Measurements from ENCODE around the gene TBC1D2B. TPM values are rescaled to one million over a fixed set of nuclear protein-coding genes. Genes with fewer than 3 reads are reported as not detected.

Gene TBC1D2B
- total RNA-seq, 1 experiment from 2014 or later, result 17.6 TPM

DNA sequence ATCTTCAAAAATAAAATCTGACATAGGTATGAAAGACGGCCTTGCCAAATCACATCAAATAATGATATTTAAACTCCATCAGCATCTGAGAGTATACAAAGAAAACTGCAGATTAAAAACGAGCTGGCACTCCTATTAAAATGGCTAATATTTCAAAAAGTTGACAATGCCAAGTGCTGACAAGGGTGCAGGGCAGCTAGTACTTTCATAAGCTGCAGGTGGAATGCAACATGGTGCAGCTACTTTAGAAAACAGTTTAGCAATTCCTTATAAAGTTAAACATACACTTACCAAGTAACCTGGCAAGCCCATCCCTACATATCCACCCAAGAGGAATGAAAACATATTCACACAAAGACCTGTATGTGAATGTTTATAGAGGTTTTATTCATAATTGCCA is 23.0 kb downstream of the TBC1D2B start:
- H4K8ac ChIP-seq (replicated peaks; ENCODE audit: insufficient read length, low read depth, low read length), result no peak overlapping the region
- no peak overlapping the region for H2BK5ac ChIP-seq (ENCODE audit: insufficient read length, low read length)
- no peak overlapping the region for H4K91ac ChIP-seq (ENCODE audit: insufficient read length, low read depth, low read length)
- no peak overlapping the region for H3K27ac Mint-ChIP-seq
- no peak overlapping the region for H2BK20ac ChIP-seq (ENCODE audit: low read depth, low read length, poor library complexity, severe bottlenecking)
- no peaks in the 10 kb centered on the region; the same call in 1 of the 2 replicates for H3K27me3 Mint-ChIP-seq (ENCODE audit: low read depth)
- H2AFZ ChIP-seq (ENCODE audit: low read length), result no peak overlapping the region
- no peaks in the 10 kb centered on the region for H3K9me3 Mint-ChIP-seq
- no peaks in the 10 kb centered on the region; the same call in 1 of the 2 replicates for H3K4me1 ChIP-seq (ENCODE audit: insufficient read depth, low read length)
- no peak overlapping the region for H2BK12ac ChIP-seq (ENCODE audit: insufficient read length, low read depth, low read length)
- H3K9ac ChIP-seq (ENCODE audit: extremely low read depth, insufficient read length, low read length), result no peak overlapping the region
- H3K23me2 ChIP-seq (ENCODE audit: insufficient read length, low read depth, low read length, poor library complexity, severe bottlenecking), result no peaks in the 10 kb centered on the region
- no peak overlapping the region for H3K23ac ChIP-seq (ENCODE audit: insufficient read length, low read depth, low read length)
- H2BK120ac ChIP-seq (ENCODE audit: low read depth, low read length, poor library complexity, severe bottlenecking), result no peak overlapping the region
- no peaks in the 10 kb centered on the region for H3K9me3 ChIP-seq (ENCODE audit: control insufficient read depth, low read depth, low read length)
- no peaks in the 10 kb centered on the region for H3K27me3 ChIP-seq (ENCODE audit: insufficient read depth, low read length)
- WGBS (ENCODE audit: extremely low coverage, insufficient read length, low lambda C conversion rate), result no CpG with 5 or more reads among the region's 2 CpGs
- H3K56ac ChIP-seq (ENCODE audit: insufficient read length, low read depth, low read length), result no peak overlapping the region
- no peaks in the 10 kb centered on the region for H4K20me1 ChIP-seq (ENCODE audit: control insufficient read depth, insufficient read depth, insufficient read length)
- no peaks in the 10 kb centered on the region for H3K79me2 ChIP-seq (ENCODE audit: insufficient read depth, low read length)
- H4K5ac ChIP-seq (ENCODE audit: insufficient read length, low read depth, low read length), result no peak overlapping the region
- DNase-seq, result no peak
- no peak overlapping the region for H3K27ac ChIP-seq (ENCODE audit: insufficient read length, low read depth, low read length)
- H3T11ph ChIP-seq (ENCODE audit: low read length), result no peak overlapping the region
- H3K18ac ChIP-seq (ENCODE audit: insufficient read length, low read depth, low read length), result no peak overlapping the region
- H2AK5ac ChIP-seq (ENCODE audit: insufficient read length, low read length), result no peak overlapping the region
- no peak overlapping the region for H3K4me2 ChIP-seq (ENCODE audit: insufficient read depth, insufficient read length, low read length)
- H2BK15ac ChIP-seq (ENCODE audit: low read depth, low read length), result no peak overlapping the region
- no peaks in the 10 kb centered on the region for H3K36me3 Mint-ChIP-seq (ENCODE audit: insufficient read depth in 1 of 3, low read depth in 3 of 3)
- TF ChIP-seq, protein P1, sequence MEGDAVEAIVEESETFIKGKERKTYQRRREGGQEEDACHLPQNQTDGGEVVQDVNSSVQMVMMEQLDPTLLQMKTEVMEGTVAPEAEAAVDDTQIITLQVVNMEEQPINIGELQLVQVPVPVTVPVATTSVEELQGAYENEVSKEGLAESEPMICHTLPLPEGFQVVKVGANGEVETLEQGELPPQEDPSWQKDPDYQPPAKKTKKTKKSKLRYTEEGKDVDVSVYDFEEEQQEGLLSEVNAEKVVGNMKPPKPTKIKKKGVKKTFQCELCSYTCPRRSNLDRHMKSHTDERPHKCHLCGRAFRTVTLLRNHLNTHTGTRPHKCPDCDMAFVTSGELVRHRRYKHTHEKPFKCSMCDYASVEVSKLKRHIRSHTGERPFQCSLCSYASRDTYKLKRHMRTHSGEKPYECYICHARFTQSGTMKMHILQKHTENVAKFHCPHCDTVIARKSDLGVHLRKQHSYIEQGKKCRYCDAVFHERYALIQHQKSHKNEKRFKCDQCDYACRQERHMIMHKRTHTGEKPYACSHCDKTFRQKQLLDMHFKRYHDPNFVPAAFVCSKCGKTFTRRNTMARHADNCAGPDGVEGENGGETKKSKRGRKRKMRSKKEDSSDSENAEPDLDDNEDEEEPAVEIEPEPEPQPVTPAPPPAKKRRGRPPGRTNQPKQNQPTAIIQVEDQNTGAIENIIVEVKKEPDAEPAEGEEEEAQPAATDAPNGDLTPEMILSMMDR (conservative IDR thresholded peaks at IDR 0.05), result no peak
- H3K14ac ChIP-seq (ENCODE audit: insufficient read depth, low read length), result no peak overlapping the region
- H3K4me1 Mint-ChIP-seq, result peaks cover 29 to 34% of the 10 kb centered on the region in 2 experiments
- H3K4me3 Mint-ChIP-seq, result no peak overlapping the region
- no peak overlapping the region for H3K4ac ChIP-seq (ENCODE audit: low read depth, low read length)
- H3K79me1 ChIP-seq (ENCODE audit: insufficient read depth, low read depth, low read length, poor library complexity, severe bottlenecking), result no peaks in the 10 kb centered on the region

Measured in H9 (cell line).